ENCODE data around the gene PLCB1.
"Not testable (repeated sequence)": the region's sequence is repeated elsewhere in the genome, so short reads cannot be mapped to it uniquely, and the experiment has no call there.

PLCB1 gene

GRCh38 chr20:8589956-8590355 lies 457.9 kb downstream of the PLCB1 start:
- TF ChIP-seq CTCF (IDR thresholded peaks at IDR 0.05; ENCODE audit: low read depth, low read length) = no peak
- no peak overlapping the region for H3K4me3 ChIP-seq (replicated peaks in 1 of 2; ENCODE audit: low read depth in 2 of 2, low read length in 2 of 2)
- DNase-seq (ENCODE audit: low read depth in 2 of 2) = peak in 1 of 2 donors; percentile 63

- not testable (repeated sequence) for H3K4me3 ChIP-seq (replicated peaks in 1 of 2; ENCODE audit: low read depth in 2 of 2, low read length in 2 of 2); DNase-seq (ENCODE audit: low read depth in 2 of 2)
Measured at GRCh38 chr20:8600910-8601541, 469.0 kb downstream of the PLCB1 start.

GRCh38 chr20:8601542-8601912 lies 469.5 kb downstream of the PLCB1 start:
- no peak for TF ChIP-seq CTCF (IDR thresholded peaks at IDR 0.05; ENCODE audit: low read depth, low read length)
- no peak for DNase-seq (ENCODE audit: low read depth in 2 of 2)
- H3K4me3 ChIP-seq (replicated peaks in 1 of 2; ENCODE audit: low read depth in 2 of 2, low read length in 2 of 2) = no peak overlapping the region

GRCh38 chr20:8602389-8603116 lies 470.5 kb downstream of the PLCB1 start:
- no peak overlapping the region for H3K4me3 ChIP-seq (replicated peaks in 1 of 2; ENCODE audit: low read depth in 2 of 2, low read length in 2 of 2)
- TF ChIP-seq CTCF (IDR thresholded peaks at IDR 0.05; ENCODE audit: low read depth, low read length) = no peak
- peak; percentile 11 to 13 for DNase-seq (ENCODE audit: low read depth in 2 of 2)

- peak in 1 of 2 donors; percentile 13 for DNase-seq (ENCODE audit: low read depth in 2 of 2)
- no peak overlapping the region for H3K4me3 ChIP-seq (replicated peaks in 1 of 2; ENCODE audit: low read depth in 2 of 2, low read length in 2 of 2)
- TF ChIP-seq CTCF (IDR thresholded peaks at IDR 0.05; ENCODE audit: low read depth, low read length) = no peak
Measured at GRCh38 chr20:8608470-8608869, 476.4 kb downstream of the PLCB1 start.

GRCh38 chr20:8616792-8617191 lies 484.7 kb downstream of the PLCB1 start:
- TF ChIP-seq CTCF (IDR thresholded peaks at IDR 0.05; ENCODE audit: low read depth, low read length) = no peak
- DNase-seq (ENCODE audit: low read depth in 2 of 2) = peak; percentile 40 to 52
- H3K4me3 ChIP-seq (replicated peaks in 1 of 2; ENCODE audit: low read depth in 2 of 2, low read length in 2 of 2) = no peak overlapping the region

- no peak for DNase-seq (ENCODE audit: low read depth in 2 of 2)
- TF ChIP-seq CTCF (IDR thresholded peaks at IDR 0.05; ENCODE audit: low read depth, low read length) = no peak
- H3K4me3 ChIP-seq (replicated peaks in 1 of 2; ENCODE audit: low read depth in 2 of 2, low read length in 2 of 2) = no peak overlapping the region
Measured at GRCh38 chr20:8621001-8621400, 488.9 kb downstream of the PLCB1 start.
